Measurements from ENCODE around the gene OR1G1. TPM values are rescaled to one million over a fixed set of nuclear protein-coding genes. Genes with fewer than 3 reads are reported as not detected.

OR1G1 gene
- total RNA-seq = not detected in 2 replicates

GRCh38 chr17:3127451-3127850 lies at the start of gene OR1G1:
OR1G1 (minus strand) TSS chr17:3127551; CDS start chr17:3127551, 0 bp downstream.

GRCh38 chr17:3104322-3104721 lies 23.0 kb downstream of the OR1G1 start, which contains the start of gene OR1D2:
OR1D2 (minus strand) TSS chr17:3104422; CDS start chr17:3092996, 11,426 bp downstream.

Other genes starting within 250 kb of the OR1G1 start
- gene OR1D5, start 63.9 kb downstream of the OR1G1 start, total RNA-seq = not detected in 2 replicates
- not detected in 2 replicates for gene OR1D2, start 23.1 kb downstream of the OR1G1 start, total RNA-seq
- not detected in 2 replicates for gene OR1A2, start 70.0 kb upstream of the OR1G1 start, total RNA-seq
- gene OR1A1, start 80.1 kb upstream of the OR1G1 start, total RNA-seq = not detected in 2 replicates
- not detected in 2 replicates for gene OR3A1, start 170.8 kb upstream of the OR1G1 start, total RNA-seq

All from thoracic aorta endothelial cell (primary cell).